Glomerular visceral epithelial cell (primary cell): Measurements from ENCODE around the gene SNAP91.

ENCODE experiments used
- DNase-seq: peaks from one replicate; pipeline ENCODE4 v3.0.0-alpha.2; 2016; ENCODE audit errors: extremely low spot score

Gene SNAP91

DNA sequence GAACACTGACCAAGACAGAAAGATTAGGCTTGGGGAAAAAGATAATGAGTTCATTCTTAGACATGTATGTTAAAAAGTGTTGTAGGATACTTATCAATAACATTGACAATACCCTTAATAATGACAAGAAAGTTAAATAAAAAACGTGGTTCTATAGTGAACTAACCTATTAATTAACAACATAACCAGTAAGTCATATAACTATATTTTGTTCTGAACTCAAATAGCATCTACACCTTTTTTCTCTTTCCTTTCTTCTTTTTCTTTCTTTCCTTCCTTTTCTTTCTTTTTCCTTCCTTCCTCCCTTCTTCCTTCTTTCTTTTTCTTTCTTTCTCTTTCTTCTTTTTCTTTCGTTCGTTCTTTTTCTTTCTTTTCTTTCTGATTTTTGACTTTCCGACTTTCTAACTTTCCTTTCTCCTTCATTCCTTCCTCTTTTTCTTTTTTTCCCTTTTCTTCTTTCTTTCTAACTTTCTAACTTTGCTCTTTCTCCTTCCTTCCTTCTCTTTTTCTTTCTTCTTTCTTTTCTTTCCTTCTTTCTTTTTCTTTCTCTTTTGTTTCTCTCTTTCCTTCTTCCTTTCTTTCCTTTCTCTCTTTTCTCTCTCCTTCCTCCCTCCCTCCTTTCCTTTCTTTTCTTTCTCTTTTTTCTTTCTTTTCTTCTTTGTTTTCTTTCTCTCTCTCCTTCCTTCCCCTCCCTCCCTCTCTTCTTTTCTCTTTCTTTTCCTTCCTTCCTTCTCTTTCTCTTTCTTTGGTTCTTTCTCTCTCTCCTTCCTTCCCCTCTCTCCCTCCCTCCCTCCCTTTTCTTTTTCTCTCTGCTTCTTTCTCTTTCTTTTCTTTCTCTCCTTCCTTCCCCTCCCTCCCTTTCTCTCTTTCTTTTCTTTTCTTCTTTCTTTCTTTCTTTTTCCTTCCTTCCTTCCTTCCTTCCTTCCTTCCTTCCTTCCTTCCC, 172.0 kb downstream of the SNAP91 start:
- DNase-seq: no peak

DNA sequence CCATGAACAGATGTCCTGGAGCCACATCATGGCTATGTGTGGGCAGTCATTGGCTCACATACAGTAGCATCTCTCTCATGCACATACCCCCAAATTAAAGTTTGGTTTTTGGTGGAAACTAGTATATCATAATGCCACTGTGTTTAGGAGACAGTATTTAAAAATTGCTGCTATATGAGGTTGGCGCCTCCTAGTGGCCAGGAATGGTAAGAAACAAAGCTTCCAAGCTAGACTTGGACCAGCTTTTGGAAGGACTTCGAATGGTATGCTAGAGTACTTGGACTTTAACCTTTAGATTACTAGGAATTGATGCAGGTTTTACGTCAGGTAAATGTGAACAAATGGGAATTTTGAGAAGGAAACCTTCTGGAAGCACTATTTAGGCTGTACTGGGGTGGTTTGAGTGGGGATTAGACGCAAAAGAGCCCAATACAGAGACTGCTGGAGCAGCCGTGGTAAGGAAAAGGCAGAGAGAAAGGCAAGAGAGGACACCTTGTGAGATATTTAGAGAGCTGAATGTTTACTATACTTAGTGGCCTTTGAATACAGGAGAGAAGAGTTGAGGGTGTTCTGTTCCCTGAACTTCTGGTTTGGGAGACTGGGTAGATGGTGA, 172.8 kb downstream of the SNAP91 start:
- peak; percentile 44 for DNase-seq

DNA sequence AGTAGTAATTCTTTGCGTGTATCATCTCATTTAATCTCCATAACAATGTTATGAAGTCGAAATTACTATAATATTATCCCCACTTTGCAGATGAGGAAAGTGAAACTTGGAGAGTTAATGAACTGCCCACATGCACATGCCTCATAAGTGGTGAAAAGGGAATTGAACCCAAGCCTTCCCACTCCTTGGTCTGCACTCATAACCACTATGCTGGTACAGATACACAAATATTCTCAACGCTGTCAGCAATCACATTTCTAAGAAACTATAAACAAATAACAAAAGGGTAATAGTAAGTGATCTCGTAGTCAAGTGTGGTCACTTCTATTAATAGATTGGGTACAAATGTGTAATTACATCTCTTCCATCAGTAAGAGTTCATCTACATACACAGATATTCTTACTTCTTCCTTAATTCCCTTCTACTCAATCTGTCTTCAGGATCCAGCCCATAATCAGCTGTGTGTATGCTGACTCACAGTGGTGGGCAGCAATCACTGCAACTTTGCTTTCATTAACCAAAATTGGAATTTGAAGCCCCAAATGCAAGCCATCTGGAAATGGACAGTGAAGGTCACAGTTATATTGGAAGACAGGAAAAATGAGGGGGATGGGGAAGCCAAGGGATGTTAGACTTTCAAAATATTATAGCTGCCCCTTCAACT, 190.0 kb downstream of the SNAP91 start:
- DNase-seq: no peak

DNA sequence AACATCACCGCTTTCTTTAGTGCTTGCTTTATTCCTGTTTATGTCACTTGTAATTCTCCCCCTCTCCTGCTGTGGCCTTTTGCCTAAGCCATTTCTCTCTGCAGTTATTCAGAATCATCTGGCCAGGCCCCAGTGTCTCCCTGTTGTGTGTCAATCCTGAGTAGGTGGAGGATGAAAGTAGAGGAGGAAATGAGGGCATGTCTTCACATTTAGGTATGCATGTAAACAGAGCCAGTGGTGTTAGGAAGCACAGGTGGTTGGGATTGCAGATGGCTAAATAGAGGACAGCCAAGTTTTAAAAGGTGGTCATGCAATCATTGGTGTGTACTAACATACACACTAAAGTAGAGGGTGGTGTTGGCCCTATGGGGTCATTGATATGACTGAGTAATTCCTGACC, 191.4 kb downstream of the SNAP91 start:
- DNase-seq: no peak

DNA sequence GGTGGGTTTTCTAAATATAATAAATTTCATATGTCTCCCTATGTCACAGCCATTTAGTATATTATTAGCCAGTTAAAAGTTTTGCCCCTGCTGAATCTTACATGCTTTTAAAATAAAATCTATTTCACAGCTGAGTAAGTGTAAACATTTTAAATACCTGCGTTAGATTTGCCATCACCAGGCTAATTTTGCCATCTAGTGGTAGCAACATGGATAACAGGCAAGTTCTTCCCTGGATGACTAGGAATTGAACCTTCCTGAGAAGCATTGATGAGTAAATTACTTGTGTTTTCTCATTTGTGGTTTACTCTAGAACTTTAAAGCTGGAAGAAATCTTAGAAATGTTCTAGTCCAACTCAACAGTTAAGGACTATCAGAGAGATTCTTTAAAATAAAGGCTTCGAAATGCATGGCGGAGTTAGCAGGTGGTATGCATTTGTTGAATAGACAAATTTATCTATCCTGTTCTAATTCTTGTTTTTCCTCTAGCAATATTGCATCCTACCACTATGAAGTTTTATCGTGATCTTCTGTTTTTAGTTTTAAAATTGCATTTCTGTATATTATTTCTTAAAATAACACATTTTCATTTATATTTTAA, 193.9 kb downstream of the SNAP91 start:
- peak; percentile 58 for DNase-seq

DNA sequence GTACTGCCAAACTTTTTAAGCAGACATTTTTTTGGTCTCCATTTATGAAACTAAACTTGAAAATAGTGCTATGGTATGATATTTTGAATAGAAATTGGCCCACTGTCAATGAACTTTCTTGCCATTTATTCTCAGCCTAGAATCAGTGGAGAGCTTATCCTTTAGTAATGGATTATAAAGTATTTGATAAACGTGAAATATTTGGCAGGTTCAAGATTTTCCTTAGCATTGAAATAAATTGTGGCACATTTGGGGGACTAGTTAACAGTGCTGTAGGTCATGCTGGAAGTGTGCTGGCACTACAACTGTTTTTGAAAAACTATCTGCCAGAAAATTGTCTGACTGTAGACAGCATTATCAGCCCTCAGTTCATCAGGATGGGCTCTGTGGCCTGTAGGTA, 194.4 kb downstream of the SNAP91 start:
- no peak for DNase-seq

DNA sequence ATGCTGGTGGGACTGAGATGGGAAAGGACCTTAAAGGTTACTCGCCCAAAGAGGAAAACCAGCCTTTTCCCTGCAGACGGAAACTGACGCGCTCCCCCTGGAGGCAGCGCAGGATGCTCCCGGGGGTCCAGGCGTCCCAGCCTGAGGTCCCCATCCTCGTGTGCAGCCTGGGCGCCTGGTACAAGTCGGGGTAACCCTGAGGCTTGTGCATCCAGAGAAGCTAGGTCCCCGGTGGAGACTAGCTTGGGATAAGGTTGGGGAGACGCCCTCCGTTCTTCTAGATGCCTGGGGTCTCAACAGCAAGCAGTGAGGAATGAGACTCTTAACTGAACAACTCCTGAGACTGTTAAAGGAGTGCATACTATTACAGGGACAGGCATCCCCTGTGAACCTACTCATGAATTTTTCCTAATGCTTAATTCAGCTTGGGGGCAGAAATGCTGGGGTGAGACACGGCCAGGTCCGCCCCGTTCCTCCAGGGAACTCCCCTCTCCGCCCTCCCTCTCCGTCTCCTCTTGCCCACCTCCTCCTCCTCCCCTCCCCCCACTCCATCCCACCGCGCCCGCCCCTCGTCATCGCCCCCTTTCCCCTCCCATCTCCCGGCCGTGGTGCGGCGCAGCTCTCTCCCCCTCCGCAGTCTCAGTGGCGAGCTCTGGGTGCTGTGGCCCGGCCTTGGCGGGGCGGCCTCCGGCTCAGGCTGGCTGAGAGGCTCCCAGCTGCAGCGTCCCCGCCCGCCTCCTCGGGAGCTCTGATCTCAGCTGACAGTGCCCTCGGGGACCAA, 196.8 kb downstream of the SNAP91 start, which contains the start of gene PRSS35:
TSS of gene PRSS35 (plus strand) at position 634 of the 781 bp plus-strand sequence. CDS start 10,908 bp downstream, outside the sequence.
- DNase-seq: peak; percentile 65

DNA sequence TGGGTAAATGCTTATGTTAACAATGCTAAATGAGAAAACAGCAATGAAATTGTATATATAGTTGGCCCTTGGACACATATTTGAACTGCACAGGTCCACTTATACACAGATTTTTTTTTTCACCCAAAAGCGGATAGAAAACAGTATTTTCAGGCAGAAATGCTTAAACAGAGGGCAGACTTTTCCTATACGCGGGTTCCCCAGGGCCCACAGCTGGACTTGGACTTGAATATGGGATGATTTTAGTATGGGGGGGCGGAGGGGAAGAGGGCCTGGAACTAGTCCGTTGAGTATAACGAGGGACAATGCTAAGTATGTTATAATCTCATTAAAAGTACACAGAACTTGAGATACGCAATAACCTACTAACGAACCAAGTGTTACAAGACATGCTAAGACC, 197.6 kb downstream of the SNAP91 start:
- DNase-seq: no peak

DNA sequence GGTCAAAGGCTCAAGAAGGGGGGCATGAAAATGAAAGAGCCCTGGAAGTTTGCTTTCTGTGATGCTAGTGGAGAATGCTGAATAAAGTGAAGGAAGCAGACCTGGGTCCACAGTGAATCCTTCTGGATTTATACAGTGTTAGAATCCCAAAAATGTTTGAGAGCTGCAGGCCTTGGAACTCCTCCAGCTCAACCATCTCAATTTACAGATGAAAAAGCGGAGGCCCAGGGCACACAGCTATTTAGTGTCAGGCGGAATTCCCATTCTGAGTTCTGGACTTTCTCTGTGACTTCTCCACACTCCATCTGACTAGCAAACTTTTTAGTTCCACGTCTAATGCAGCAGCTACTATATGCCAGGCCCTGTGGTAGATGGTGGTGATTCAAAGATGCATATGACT, 198.1 kb downstream of the SNAP91 start:
- no peak for DNase-seq

DNA sequence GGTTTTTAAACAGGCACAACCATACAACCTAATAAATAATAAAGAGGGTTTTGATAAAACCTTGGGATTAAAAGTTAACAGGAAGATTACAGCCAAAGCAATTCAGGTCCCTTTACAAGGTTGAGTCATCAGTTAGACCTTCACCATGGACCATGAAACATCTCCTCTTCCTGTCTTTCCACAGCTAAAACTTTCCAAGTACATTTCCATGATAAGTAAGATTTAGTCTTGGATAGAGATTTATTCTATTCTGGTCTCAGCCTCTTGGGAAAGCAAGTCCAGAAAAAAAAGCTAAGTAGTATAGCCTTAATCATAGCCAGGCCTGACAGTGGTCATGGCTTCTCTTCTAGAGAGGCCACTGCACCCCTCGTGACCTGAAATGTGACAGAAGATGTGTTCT, 199.5 kb downstream of the SNAP91 start:
- no peak for DNase-seq

DNA sequence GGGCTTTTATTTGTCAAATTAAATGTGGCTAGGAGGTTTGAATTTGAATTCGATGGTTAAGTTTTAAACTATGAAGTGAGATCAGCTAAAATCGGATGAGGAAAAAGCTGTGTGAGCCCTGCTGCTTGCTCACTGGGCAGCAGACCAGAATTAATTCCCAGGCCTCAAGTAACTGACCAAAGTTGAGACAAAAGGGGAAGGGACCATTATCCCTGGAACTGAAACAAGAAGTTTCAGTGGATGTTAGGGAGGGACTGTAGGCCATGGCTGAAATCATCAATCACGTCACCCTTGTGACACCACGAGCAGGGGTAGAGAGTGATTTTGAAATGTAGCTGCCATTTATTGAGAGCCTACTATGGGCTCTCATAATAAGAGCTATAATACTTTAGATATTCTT, 203.5 kb downstream of the SNAP91 start:
- no peak for DNase-seq
